ENCODE measurements around the gene PLEKHM3.

GRCh38 chr2:207891086-207891844, 134.1 kb downstream of the PLEKHM3 start:
- TF ChIP-seq BHLHE40 (IDR thresholded peaks at IDR 0.05; ENCODE audit: borderline replicate concordance): no peak
- no peak for TF ChIP-seq SUZ12 (IDR thresholded peaks at IDR 0.05)
- TF ChIP-seq FOXK2 (IDR thresholded peaks at IDR 0.05): no peak
- TF ChIP-seq TARDBP (IDR thresholded peaks at IDR 0.05): no peak
- no peak for TF ChIP-seq SP1 (IDR thresholded peaks at IDR 0.05)
- no peak for TF ChIP-seq HDGF (IDR thresholded peaks at IDR 0.05; ENCODE audit: borderline replicate concordance)
- no peak for TF ChIP-seq FOXM1 (IDR thresholded peaks at IDR 0.05; ENCODE audit: borderline replicate concordance)
- no peak for TF ChIP-seq ZNF384 (IDR thresholded peaks at IDR 0.05)
- no peak for TF ChIP-seq LEF1 (IDR thresholded peaks at IDR 0.05; ENCODE audit: borderline replicate concordance)
- TF ChIP-seq L3MBTL2 (conservative IDR thresholded peaks at IDR 0.05): no peak
- TF ChIP-seq PKNOX1 (IDR thresholded peaks at IDR 0.05): no peak

Measured in HEK293T (cell line).